GM21786 (cell line): ENCODE measurements around the gene ARL17B.
"Not testable (repeated sequence)": the region's sequence is repeated elsewhere in the genome, so short reads cannot be mapped to it uniquely, and the experiment has no call there.

Source experiments
- ATAC-seq: cut with Tn5 transposase; IDR thresholded peaks from one replicate; pipeline ENCODE4 v1.9.1; 2021; ENCODE audit not compliant: unreplicated experiment

The ARL17B gene

DNA sequence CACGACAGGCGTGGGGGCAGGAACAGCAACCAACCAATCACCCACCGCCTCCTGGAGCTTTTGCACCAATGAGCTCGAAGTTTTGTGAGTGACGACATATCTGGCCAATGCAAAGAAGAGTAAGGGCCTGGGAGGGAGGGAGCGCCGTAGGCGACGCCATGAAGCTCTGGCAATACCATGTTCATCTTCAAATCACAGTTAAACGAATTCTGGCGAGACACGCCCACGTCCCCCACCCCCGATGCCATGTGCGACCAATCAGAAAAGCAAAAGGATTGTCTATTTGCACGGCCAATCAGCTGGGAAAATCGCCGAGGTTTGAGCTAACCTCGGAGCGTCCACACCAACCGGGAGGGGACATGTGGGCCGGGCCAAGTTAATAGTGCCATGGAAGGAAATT, at the start of gene ARL17B:
Gene ARL17B (minus strand): TSS at position 12 of the 400 bp plus-strand sequence. CDS start 3,369 bp downstream, outside the sequence.
- peak; percentile 85 for ATAC-seq

- not testable (repeated sequence) for ATAC-seq
Measured at GRCh38 chr17:46409864-46410263, 48.3 kb upstream of the ARL17B start.

- not testable (repeated sequence) for ATAC-seq
Measured at GRCh38 chr17:46407155-46407554, 45.6 kb upstream of the ARL17B start.

GRCh38 chr17:46401033-46401787, 39.6 kb upstream of the ARL17B start:
- ATAC-seq: not testable (repeated sequence)

- not testable (repeated sequence) for ATAC-seq
Measured at GRCh38 chr17:46400543-46400942, 39.0 kb upstream of the ARL17B start.

- ATAC-seq: not testable (repeated sequence)
Measured at GRCh38 chr17:46399993-46400392, 38.4 kb upstream of the ARL17B start.

- not testable (repeated sequence) for ATAC-seq
Measured at GRCh38 chr17:46396292-46396691, 34.7 kb upstream of the ARL17B start.

GRCh38 chr17:46393702-46394101, 32.1 kb upstream of the ARL17B start:
- not testable (repeated sequence) for ATAC-seq

GRCh38 chr17:46385491-46385890, 23.9 kb upstream of the ARL17B start:
- ATAC-seq: not testable (repeated sequence)

GRCh38 chr17:46383118-46383517, 21.6 kb upstream of the ARL17B start:
- not testable (repeated sequence) for ATAC-seq

GRCh38 chr17:46373418-46373817, 11.9 kb upstream of the ARL17B start:
- peak; percentile 45 for ATAC-seq

GRCh38 chr17:46372236-46373229, 11.0 kb upstream of the ARL17B start:
- ATAC-seq: peak; percentile 43

- ATAC-seq: not testable (repeated sequence)
Measured at GRCh38 chr17:46367520-46367919, 6.0 kb upstream of the ARL17B start.

DNA sequence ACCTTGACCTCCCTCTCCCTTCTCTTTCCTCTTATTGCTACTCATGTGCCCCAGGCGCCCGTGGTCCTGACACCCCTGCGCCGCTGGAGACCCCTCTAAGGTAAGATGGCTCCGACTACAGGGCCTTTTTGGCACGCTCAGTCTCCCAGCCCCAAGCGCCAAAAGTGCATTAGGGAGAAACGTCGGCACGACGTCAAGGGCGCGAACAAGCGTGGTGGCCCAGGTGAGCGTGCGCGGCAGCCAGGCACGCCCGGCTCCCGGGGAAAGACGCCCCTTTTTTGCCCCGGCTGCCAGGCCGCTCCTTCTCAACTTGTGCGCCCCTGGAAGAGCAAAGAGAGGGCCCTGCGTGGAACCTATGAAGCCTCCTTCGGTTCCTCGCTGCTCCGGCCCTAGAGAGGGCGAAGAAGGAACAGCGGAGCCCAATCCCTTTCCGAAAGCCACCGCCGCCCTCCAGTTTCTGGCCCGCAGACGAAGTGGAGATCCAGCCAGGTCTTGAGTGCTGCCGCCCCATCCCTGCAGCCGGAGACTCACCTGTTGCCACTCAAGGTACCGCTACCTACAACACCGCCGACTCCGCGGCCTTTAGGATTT, 326 bp downstream of the ARL17B start:
- peak; percentile 41 for ATAC-seq

GRCh38 chr17:46353856-46354255, 7.7 kb downstream of the ARL17B start:
- ATAC-seq: not testable (repeated sequence)

DNA sequence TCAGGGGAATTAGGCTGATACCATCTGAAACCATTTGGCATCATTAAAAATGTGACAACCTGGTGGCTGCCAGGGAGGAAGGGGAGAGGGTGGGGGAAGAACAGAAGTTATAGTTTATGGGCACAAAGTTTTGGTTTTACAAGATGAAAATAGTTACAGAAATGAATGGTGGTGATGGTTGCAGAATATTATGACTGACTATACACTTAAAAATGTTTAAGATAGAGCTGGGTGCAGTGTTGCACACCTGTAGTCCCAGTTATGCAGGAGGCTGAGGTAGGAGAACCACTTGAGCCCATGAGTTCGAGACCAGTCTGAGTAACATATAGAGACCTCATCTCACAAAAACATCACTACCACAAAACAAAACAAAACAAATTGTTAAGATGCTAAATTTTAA, 12.5 kb downstream of the ARL17B start:
- not testable (repeated sequence) for ATAC-seq

DNA sequence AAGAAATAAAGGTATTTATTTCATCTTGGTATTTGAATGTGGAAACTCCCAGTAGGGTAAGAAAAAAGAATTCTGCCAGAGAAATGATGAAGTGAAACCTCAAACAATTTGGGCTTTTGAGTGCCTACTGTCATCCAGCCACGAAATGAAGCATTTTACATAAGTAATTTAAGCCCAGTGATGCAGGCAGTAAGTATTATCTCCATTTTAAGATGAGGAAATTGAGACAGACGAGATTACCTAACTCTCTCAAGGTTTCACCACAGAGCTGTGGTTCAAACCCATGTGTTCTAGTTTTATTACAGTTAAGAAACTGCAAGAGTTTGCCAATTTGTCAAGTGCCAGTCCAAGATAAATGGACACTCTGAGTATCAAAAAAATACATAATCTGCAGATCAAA, 13.2 kb downstream of the ARL17B start:
- not testable (repeated sequence) for ATAC-seq

- not testable (repeated sequence) for ATAC-seq
Measured at GRCh38 chr17:46342131-46342530, 19.4 kb downstream of the ARL17B start.

DNA sequence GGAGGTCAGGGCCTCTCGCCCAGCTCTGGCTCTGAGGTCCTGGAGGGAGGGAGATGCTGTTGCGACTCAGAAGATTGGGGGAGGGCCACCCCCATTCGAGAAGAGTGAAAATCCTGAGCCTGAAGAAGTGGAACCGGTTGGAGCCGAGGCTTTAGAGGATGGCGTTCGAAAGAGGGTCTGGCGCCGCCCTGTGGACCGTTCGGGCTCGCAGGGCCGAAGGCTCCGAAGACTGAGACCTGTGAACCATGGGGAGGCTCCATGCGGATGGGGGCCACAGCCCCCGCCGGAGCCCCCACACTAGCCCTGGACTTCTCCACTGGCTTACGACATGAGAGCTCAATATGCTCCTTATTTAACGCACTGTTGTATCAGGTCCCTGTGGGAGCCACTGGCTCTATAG, 20.3 kb downstream of the ARL17B start:
- not testable (repeated sequence) for ATAC-seq

GRCh38 chr17:46294831-46295230, 66.7 kb downstream of the ARL17B start, which contains the start of gene LRRC37A:
Gene LRRC37A, plus strand, starts transcription at chr17:46295131. Its CDS starts 3 bp downstream, at chr17:46295134.
- not testable (repeated sequence) for ATAC-seq

DNA sequence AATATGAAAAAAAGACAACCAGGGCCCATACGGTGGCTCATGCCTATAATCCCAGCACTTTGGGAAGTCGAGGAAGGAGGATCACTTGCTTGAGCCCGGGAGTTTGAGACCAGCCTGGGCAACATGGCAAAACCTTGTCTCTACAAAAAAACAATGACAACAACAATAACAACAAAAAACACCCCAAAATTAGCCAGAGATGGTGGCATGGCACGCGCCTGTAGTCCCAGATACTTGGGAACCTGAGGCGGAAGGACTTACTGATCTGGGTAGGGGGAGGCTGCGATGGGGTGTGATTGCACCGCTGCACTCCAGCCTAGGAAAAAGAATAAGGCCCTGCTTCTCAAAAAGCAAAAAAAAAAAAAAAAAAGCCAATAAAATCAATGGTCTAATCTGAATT, 69.9 kb downstream of the ARL17B start:
- not testable (repeated sequence) for ATAC-seq
